Keratinocyte (primary cell): Measurements from ENCODE around the gene CTXN1. TPM values are rescaled to one million over a fixed set of nuclear protein-coding genes. Genes with fewer than 3 reads are reported as not detected.
"Not testable (repeated sequence)": the region's sequence is repeated elsewhere in the genome, so short reads cannot be mapped to it uniquely, and the experiment has no call there.

Source experiments
- DNase-seq: peaks from one replicate; pipeline ENCODE4 v3.0.0-alpha.2; 2011; ENCODE audit warnings: low read depth, missing footprints, low spot score
- FAIRE-seq: peaks from 2 replicates; lab custom pipeline; 2011; peaks lifted over from hg19 to GRCh38; lab: Jason Lieb, UNC
- H2AFZ ChIP-seq: 2 replicates; pipeline ENCODE4 v1.6.0; 2012; ENCODE audit warnings: low read length, control low read depth, inconsistent platforms; ENCODE audit not compliant: control insufficient read depth
- H3K27ac ChIP-seq: 2 replicates; pipeline ENCODE4 v1.5.1; 2011; ENCODE audit warnings: low read length; ENCODE audit not compliant: control insufficient read depth, insufficient read depth
- H3K27me3 ChIP-seq: 3 replicates; pipeline ENCODE4 v1.6.0; 2011; ENCODE audit warnings: low read length; ENCODE audit not compliant: control insufficient read depth, insufficient read depth; ENCODE audit errors: extremely low read depth
- H3K36me3 ChIP-seq, 2 experiments: 2 replicates in 1 of 2; 3 replicates in 1 of 2; pipeline ENCODE4 v1.5.1; 2011; ENCODE audit warnings: low read length in 2 of 2, mild to moderate bottlenecking in 1 of 2; ENCODE audit not compliant: control insufficient read depth in 2 of 2, insufficient read depth in 2 of 2; ENCODE audit errors: extremely low read depth in 1 of 2
- H3K4me1 ChIP-seq: 3 replicates; pipeline ENCODE4 v1.5.1; 2011; ENCODE audit warnings: low read length; ENCODE audit not compliant: control insufficient read depth, insufficient read depth; ENCODE audit errors: extremely low read depth
- H3K4me2 ChIP-seq: 3 replicates; pipeline ENCODE4 v1.6.0; 2011; ENCODE audit warnings: low read depth, low read length; ENCODE audit not compliant: control insufficient read depth, insufficient read depth; ENCODE audit errors: extremely low read depth
- H3K4me3 ChIP-seq, 3 experiments: fragments of 200-600 bp in 1 of 3; sonication (generic) in 1 of 3; 2 replicates in 2 of 3; 3 replicates in 1 of 3; pipeline ENCODE4 v1.5.1; 2011 to 2016; ENCODE audit warnings: low read length in 3 of 3, mild to moderate bottlenecking in 3 of 3, control low read depth in 2 of 3, inconsistent platforms in 1 of 3, low read depth in 1 of 3, mixed read lengths in 1 of 3, mixed run types in 1 of 3, moderate library complexity in 1 of 3; ENCODE audit not compliant: control insufficient read depth in 2 of 3, insufficient read depth in 2 of 3; ENCODE audit errors: extremely low read depth in 1 of 3
- H3K79me2 ChIP-seq: 2 replicates; pipeline ENCODE4 v1.6.0; 2012; ENCODE audit warnings: low read length; ENCODE audit not compliant: control insufficient read depth, insufficient read depth
- H3K9ac ChIP-seq: 3 replicates; pipeline ENCODE4 v1.6.0; 2011; ENCODE audit warnings: low read length; ENCODE audit not compliant: control insufficient read depth, insufficient read depth; ENCODE audit errors: extremely low read depth
- H3K9me1 ChIP-seq: 3 replicates; pipeline ENCODE4 v1.6.0; 2011; ENCODE audit warnings: low read length; ENCODE audit not compliant: control insufficient read depth, insufficient read depth; ENCODE audit errors: extremely low read depth
- H3K9me3 ChIP-seq: 2 replicates; pipeline ENCODE4 v1.5.1; 2012; ENCODE audit warnings: low read depth, low read length; ENCODE audit not compliant: control insufficient read depth
- H4K20me1 ChIP-seq: 3 replicates; pipeline ENCODE4 v1.6.0; 2011; ENCODE audit warnings: low read length; ENCODE audit not compliant: control insufficient read depth, insufficient read depth; ENCODE audit errors: extremely low read depth
- EZH2 ChIP-seq: IDR thresholded peaks from one replicate; pipeline ENCODE4 v1.6.1; 2012; ENCODE audit warnings: inconsistent platforms, mild to moderate bottlenecking, low read length, moderate library complexity
- dilution Hi-C: fragments of 300-500 bp; cut with MboI; formaldehyde crosslinking; loops from one replicate; pipeline ENCODE4 v1.7.0; 2020; ENCODE audit warnings: low sequenced_read_pairs; ENCODE audit not compliant: extremely low pct_ligation_motif_present
- polyA plus RNA-seq, 5 experiments: library from polyadenylated mRNA; depleted of rRNA in 3 of 5; stranded (reverse) in 3 of 5; stranded (forward) in 1 of 5; unstranded in 1 of 5; fragments of >200 nt; gene quantifications; 1 replicate in 1 of 5; 2 replicates in 3 of 5; 3 replicates in 1 of 5; pipeline versions ENCODE4 v1.2.1 to v1.2.3, GENCODE V29; 2011 to 2012; ENCODE audit warnings: missing spikeins in 2 of 5, low read depth in 1 of 5, low replicate concordance in 1 of 5
- TF ChIP-seq, protein P1 (sequence below), 3 experiments: IDR thresholded peaks in 1 of 3; conservative IDR thresholded peaks in 1 of 3; optimal IDR thresholded peaks in 1 of 3; 2 replicates in 2 of 3; 3 replicates in 1 of 3; pipeline versions ENCODE3 to v1.5.1; 2011; ENCODE audit warnings: low read length in 3 of 3, mild to moderate bottlenecking in 3 of 3, moderate library complexity in 2 of 3, control low read depth in 1 of 3, inconsistent platforms in 1 of 3; ENCODE audit not compliant: insufficient read depth in 2 of 3; ENCODE audit errors: extremely low read depth in 1 of 3

CTXN1 gene
- polyA plus RNA-seq, 1 donor (not counting 4 experiments of a cell fraction or from before 2014, with no cell fraction given), result 0.41 TPM

DNA sequence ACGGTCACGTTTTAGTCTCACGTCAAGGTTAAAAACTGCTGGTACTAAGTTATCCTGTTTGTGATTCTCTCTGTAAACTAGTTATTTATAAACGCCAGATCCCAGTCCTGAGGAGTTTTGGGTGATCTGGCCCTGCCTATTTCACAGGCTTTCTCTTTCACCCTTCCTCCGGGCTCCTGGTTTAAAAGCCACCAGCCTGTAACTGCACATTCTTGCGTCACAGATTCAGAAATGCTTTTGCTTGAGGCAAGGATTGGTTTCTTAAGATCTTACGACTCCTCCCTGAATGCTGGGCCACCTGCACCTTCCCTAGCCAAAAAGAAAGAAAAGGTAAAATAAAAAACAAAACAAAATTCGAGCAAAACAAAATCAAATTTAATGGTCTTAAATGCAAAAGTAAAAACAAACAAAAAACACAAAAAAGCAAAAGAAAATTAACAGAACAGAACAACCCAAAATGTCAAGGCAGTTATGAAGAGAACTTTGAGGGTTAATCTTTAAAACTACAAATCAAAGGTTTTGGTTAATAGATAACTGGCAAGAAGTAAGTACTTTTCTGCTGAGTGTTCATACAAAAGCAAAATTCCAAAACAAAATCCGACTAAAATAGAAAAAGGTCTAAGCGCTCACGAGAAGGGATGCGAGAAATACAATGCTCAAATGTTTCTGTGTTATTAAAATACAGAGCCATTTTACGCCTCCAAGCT, 36.1 kb upstream of the CTXN1 start:
- FAIRE-seq, result no peak
- no peak overlapping the region for H3K4me3 ChIP-seq

DNA sequence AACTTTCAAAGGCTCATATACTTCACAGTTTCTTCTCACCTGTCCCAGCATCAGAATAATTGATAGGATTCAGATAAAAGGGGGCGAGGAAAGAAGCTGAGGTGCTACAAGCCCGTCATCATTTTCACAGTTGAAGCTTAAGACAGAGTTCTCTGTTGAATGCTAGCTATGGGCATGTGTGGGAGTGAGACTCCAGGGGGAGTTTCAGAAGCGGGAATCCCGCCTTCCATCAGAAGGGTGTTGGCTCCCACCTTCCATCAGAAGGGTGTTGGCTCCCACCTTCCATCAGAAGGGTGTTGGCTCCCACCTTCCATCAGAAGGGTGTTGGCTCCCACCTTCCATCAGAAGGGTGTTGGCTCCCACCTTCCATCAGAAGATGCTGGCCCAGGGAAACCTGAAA, 35.1 kb upstream of the CTXN1 start:
- H3K4me3 ChIP-seq, DNase-seq, H3K9ac ChIP-seq, H3K9me1 ChIP-seq, dilution Hi-C loops, FAIRE-seq, H3K4me2 ChIP-seq, H3K79me2 ChIP-seq, H3K27ac ChIP-seq, H3K27me3 ChIP-seq, H3K9me3 ChIP-seq, H3K4me1 ChIP-seq, H2AFZ ChIP-seq, H4K20me1 ChIP-seq: not testable (repeated sequence)
- peaks cover 14 to 22% of the 10 kb centered on the region in 2 experiments for H3K36me3 ChIP-seq

More for the DNA sequence above, 36.1 kb upstream of the CTXN1 start:
- Histone ChIP-seq H3K27ac (no peak overlapping the region), H2AFZ (no peak overlapping the region), H3K36me3 (peaks cover 15 to 24% of the 10 kb centered on the region in 2 experiments), H3K27me3 (no peaks in the 10 kb centered on the region), H3K9me1 (no peaks in the 10 kb centered on the region), H3K9ac (no peak overlapping the region), H3K9me3 (no peaks in the 10 kb centered on the region), H4K20me1 (no peaks in the 10 kb centered on the region), H3K4me2 (no peak overlapping the region), H3K4me1 (no peaks in the 10 kb centered on the region), H3K79me2 (no peaks in the 10 kb centered on the region)
- no peak for TF ChIP-seq EZH2
- TF ChIP-seq, protein P1, sequence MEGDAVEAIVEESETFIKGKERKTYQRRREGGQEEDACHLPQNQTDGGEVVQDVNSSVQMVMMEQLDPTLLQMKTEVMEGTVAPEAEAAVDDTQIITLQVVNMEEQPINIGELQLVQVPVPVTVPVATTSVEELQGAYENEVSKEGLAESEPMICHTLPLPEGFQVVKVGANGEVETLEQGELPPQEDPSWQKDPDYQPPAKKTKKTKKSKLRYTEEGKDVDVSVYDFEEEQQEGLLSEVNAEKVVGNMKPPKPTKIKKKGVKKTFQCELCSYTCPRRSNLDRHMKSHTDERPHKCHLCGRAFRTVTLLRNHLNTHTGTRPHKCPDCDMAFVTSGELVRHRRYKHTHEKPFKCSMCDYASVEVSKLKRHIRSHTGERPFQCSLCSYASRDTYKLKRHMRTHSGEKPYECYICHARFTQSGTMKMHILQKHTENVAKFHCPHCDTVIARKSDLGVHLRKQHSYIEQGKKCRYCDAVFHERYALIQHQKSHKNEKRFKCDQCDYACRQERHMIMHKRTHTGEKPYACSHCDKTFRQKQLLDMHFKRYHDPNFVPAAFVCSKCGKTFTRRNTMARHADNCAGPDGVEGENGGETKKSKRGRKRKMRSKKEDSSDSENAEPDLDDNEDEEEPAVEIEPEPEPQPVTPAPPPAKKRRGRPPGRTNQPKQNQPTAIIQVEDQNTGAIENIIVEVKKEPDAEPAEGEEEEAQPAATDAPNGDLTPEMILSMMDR (optimal IDR thresholded peaks at IDR 0.05 in 1 of 3, IDR thresholded peaks at IDR 0.05 in 1 of 3, conservative IDR thresholded peaks at IDR 0.05 in 1 of 3; ENCODE audit: extremely low read depth in 1 of 3, insufficient read depth in 2 of 3, low read length in 3 of 3), result no peak
- DNase-seq, result no peak
- dilution Hi-C loops, result no loop called here

DNA sequence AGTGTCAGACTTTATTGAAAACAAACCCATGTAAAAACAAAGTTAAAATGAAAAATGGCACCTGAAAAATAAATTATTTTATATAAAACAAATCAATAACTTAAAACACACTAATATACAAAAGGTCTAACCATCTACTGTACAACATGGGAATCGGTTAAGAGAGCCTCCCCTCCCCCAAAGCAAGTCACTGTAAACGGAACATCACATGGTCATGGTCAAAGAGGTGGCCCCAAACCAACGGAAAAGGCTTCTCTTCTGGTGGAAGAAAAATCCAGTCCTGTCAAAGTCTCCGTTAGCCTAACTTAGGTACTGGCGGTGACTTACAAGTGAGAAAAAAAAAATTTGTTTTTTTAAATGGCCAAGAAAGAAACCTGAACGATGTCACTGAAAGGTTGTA, 33.3 kb upstream of the CTXN1 start:
- TF ChIP-seq, protein P1 (optimal IDR thresholded peaks at IDR 0.05 in 1 of 3, IDR thresholded peaks at IDR 0.05 in 1 of 3, conservative IDR thresholded peaks at IDR 0.05 in 1 of 3; ENCODE audit: extremely low read depth in 1 of 3, insufficient read depth in 2 of 3, low read length in 3 of 3), result no peak
- no peak for TF ChIP-seq EZH2
- H2AFZ ChIP-seq, result no peak overlapping the region
- no peaks in the 10 kb centered on the region for H3K27me3 ChIP-seq
- H3K9ac ChIP-seq, result no peak overlapping the region
- H3K27ac ChIP-seq, result no peak overlapping the region
- DNase-seq (no peak), FAIRE-seq (no peak)
- H3K36me3 ChIP-seq, result peaks cover 10 to 21% of the 10 kb centered on the region in 2 experiments
- H3K4me3 ChIP-seq, result no peak overlapping the region
- dilution Hi-C loops, result no loop called here
- no peak overlapping the region for H3K4me2 ChIP-seq
- no peaks in the 10 kb centered on the region for H3K9me1 ChIP-seq
- no peaks in the 10 kb centered on the region for H3K9me3 ChIP-seq
- H4K20me1 ChIP-seq, result no peaks in the 10 kb centered on the region
- no peaks in the 10 kb centered on the region for H3K4me1 ChIP-seq
- H3K79me2 ChIP-seq, result no peaks in the 10 kb centered on the region
